ENCODE data around the gene CYP2A13. TPM values are rescaled to one million over a fixed set of nuclear protein-coding genes. Genes with fewer than 3 reads are reported as not detected.
"Not testable (repeated sequence)": the region's sequence is repeated elsewhere in the genome, so short reads cannot be mapped to it uniquely, and the experiment has no call there.

The CYP2A13 gene
- total RNA-seq, 6 experiments from 2014 or later: not detected

GRCh38 chr19:41111750-41112295 is 23.6 kb downstream of the CYP2A13 start:
- Mint-ChIP-seq H3K4me1 (ENCODE audit: low read depth) (no peaks in the 10 kb centered on the region), H3K36me3 (ENCODE audit: low read depth) (no peaks in the 10 kb centered on the region), H3K27ac (no peak overlapping the region), H3K4me3 (no peak overlapping the region), H3K9me3 (no peaks in the 10 kb centered on the region), H3K27me3 (ENCODE audit: insufficient read depth) (peaks cover 47% of the 10 kb centered on the region)
- no peak for TF ChIP-seq CTCF (IDR thresholded peaks at IDR 0.05)
- DNase-seq: no peak

DNA sequence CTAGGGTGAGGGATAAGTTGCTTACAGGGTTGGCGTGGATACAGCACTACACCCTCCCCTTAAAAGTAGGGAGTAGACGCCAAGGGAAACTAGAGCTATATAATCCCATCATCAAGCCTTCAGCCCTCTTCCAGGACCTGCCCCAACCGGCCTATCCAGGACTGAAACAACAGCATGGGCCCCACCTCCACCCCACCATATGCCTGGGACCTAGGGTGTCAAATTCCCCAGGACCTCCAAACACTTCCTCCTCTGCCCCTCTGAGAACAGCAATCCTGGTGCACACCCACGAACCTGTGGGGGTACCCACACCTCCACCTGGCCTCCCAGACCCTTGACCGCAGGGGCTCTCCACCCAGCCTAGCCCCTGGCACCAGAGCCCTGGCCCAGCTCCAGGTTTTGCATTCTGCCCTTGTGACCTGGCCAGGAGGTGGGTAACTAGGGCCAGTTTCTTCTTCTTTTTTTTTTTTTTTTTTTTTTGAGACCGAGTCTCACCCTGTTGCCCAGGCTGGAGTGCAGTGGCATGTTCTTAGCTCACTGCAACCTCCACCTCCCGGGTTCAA is 24.6 kb downstream of the CYP2A13 start:
- no peak overlapping the region for H3K27ac Mint-ChIP-seq
- H3K4me1 Mint-ChIP-seq (ENCODE audit: low read depth): no peaks in the 10 kb centered on the region
- no peak for DNase-seq
- H3K27me3 Mint-ChIP-seq (ENCODE audit: insufficient read depth): peaks cover 54% of the 10 kb centered on the region
- TF ChIP-seq CTCF (IDR thresholded peaks at IDR 0.05): no peak
- no peak overlapping the region for H3K4me3 Mint-ChIP-seq
- no peaks in the 10 kb centered on the region for H3K36me3 Mint-ChIP-seq (ENCODE audit: low read depth)
- H3K9me3 Mint-ChIP-seq: no peaks in the 10 kb centered on the region

GRCh38 chr19:41114132-41114531 is 25.9 kb downstream of the CYP2A13 start, which contains the start of gene CYP2F1:
Gene CYP2F1, plus strand, starts transcription at chr19:41114432. Its CDS starts 1,757 bp downstream, at chr19:41116189.
- Mint-ChIP-seq H3K4me1 (ENCODE audit: low read depth) (no peaks in the 10 kb centered on the region), H3K4me3 (no peak within 1 kb of the TSS), H3K27ac (no peak within 1 kb of the TSS), H3K27me3 (ENCODE audit: insufficient read depth) (peaks cover 54% of the 10 kb centered on the region), H3K36me3 (ENCODE audit: low read depth) (no peaks in the 10 kb centered on the region), H3K9me3 (no peaks in the 10 kb centered on the region)
- TF ChIP-seq CTCF (IDR thresholded peaks at IDR 0.05): no peak
- no peak for DNase-seq

DNA sequence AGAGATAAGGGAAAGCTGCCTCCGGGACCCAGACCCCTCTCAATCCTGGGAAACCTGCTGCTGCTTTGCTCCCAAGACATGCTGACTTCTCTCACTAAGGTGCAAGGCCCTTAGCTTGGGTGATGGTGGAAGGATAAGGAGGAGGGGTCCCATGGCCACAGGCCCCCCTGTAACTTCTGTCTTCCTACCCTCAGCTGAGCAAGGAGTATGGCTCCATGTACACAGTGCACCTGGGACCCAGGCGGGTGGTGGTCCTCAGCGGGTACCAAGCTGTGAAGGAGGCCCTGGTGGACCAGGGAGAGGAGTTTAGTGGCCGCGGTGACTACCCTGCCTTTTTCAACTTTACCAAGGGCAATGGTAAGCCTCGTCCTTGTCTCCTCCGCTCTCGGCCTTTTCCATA is 28.0 kb downstream of the CYP2A13 start:
- H3K27ac Mint-ChIP-seq: no peak overlapping the region
- no peak for DNase-seq
- H3K4me1 Mint-ChIP-seq (ENCODE audit: low read depth): no peaks in the 10 kb centered on the region
- peaks cover 45% of the 10 kb centered on the region for H3K27me3 Mint-ChIP-seq (ENCODE audit: insufficient read depth)
- no peak overlapping the region for H3K4me3 Mint-ChIP-seq
- H3K36me3 Mint-ChIP-seq (ENCODE audit: low read depth): no peaks in the 10 kb centered on the region
- no peaks in the 10 kb centered on the region for H3K9me3 Mint-ChIP-seq
- TF ChIP-seq CTCF (IDR thresholded peaks at IDR 0.05): no peak

GRCh38 chr19:41120929-41121911 is 33.0 kb downstream of the CYP2A13 start:
- peaks cover 28% of the 10 kb centered on the region for H3K27me3 Mint-ChIP-seq (ENCODE audit: insufficient read depth)
- not testable (repeated sequence) for H3K4me3 Mint-ChIP-seq; H3K9me3 Mint-ChIP-seq; DNase-seq; H3K27ac Mint-ChIP-seq; H3K4me1 Mint-ChIP-seq (ENCODE audit: low read depth); H3K36me3 Mint-ChIP-seq (ENCODE audit: low read depth)

GRCh38 chr19:41122846-41123245 is 34.6 kb downstream of the CYP2A13 start:
- not testable (repeated sequence) for DNase-seq; H3K4me3 Mint-ChIP-seq; H3K9me3 Mint-ChIP-seq; H3K36me3 Mint-ChIP-seq (ENCODE audit: low read depth); H3K4me1 Mint-ChIP-seq (ENCODE audit: low read depth); H3K27ac Mint-ChIP-seq
- peaks cover 16% of the 10 kb centered on the region for H3K27me3 Mint-ChIP-seq (ENCODE audit: insufficient read depth)
